ENCODE data around the gene ZNF629. TPM values are rescaled to one million over a fixed set of nuclear protein-coding genes. Genes with fewer than 3 reads are reported as not detected.

ZNF629 gene
- polyA plus RNA-seq, 1 of the 3 experiments (the other 2 are of a cell fraction), result 4.7 TPM

DNA sequence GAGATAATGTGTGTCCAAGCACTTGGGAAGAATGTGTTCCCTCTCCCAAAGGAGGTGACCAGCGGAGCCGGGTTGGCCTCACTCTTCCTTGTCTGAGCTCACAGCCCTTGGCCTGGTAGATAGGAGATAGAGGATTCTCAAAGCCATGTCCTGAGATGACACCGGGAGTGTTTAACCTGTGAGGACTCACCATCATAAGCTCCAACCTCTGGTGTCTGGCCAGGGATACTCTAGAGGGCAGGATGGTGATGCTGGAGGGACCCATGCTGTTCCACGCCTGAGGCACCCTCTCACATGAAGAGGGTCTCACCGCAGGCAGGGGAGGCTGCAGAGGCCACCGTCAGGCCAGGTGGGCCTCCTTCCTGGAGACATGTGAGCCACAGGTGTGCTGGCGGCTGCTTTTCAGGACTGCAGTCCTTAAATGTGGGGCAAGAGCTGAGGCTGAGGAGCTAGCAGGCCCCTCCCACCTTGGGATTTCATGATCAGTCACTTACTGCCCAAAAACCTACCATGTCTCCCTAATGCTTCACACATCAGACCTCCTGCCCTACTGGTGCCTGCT lies 6.6 kb upstream of the ZNF629 start:
- Histone ChIP-seq H3K27ac (ENCODE audit: low read depth in 2 of 2, low read length in 1 of 2) (no peak overlapping the region), H3K4me3 (ENCODE audit: low read depth in 2 of 2, low read length in 1 of 2) (no peak overlapping the region), H3K79me2 (ENCODE audit: insufficient read depth) (no peaks in the 10 kb centered on the region), H4K20me1 (ENCODE audit: insufficient read depth) (no peaks in the 10 kb centered on the region), H3K9me3 (no peaks in the 10 kb centered on the region), H3K4me2 (no peak overlapping the region), H3K9me2 (no peaks in the 10 kb centered on the region), H3F3A (replicated peaks; ENCODE audit: insufficient read depth) (no peaks in the 10 kb centered on the region), H3K4me1 (ENCODE audit: control insufficient read depth in 1 of 2, insufficient read depth in 2 of 2, low read depth in 1 of 2, low read length in 1 of 2) (no peaks in the 10 kb centered on the region), H2AFZ (ENCODE audit: low read depth) (no peak overlapping the region), H3K9ac (no peak overlapping the region), H3K27me3 (ENCODE audit: insufficient read depth) (no peaks in the 10 kb centered on the region), H3K36me3 (replicated peaks in 1 of 2; ENCODE audit: control insufficient read depth in 1 of 2, insufficient read depth in 2 of 2, low read length in 1 of 2) (no peaks in the 10 kb centered on the region)
- WGBS (ENCODE audit: low lambda C conversion rate), result 94% methylated on average over 3 of the region's 7 CpGs
- DNase-seq, result no peak
- CTCF ChIA-PET, result interaction anchor here (0.7 to 3.7 kb wide), 4 partner anchors 9 to 26 kb away, joined by 3 to 12 read pairs (median 6); no protein-coding TSS in a partner anchor
- TF ChIP-seq ELF1 (IDR thresholded peaks at IDR 0.05), result no peak
- POLR2A ChIA-PET, result interaction anchor here (1.6 to 1.8 kb wide), 2 partner anchors 10 to 12 kb away, joined by 4 to 7 read pairs; no protein-coding TSS in a partner anchor

DNA sequence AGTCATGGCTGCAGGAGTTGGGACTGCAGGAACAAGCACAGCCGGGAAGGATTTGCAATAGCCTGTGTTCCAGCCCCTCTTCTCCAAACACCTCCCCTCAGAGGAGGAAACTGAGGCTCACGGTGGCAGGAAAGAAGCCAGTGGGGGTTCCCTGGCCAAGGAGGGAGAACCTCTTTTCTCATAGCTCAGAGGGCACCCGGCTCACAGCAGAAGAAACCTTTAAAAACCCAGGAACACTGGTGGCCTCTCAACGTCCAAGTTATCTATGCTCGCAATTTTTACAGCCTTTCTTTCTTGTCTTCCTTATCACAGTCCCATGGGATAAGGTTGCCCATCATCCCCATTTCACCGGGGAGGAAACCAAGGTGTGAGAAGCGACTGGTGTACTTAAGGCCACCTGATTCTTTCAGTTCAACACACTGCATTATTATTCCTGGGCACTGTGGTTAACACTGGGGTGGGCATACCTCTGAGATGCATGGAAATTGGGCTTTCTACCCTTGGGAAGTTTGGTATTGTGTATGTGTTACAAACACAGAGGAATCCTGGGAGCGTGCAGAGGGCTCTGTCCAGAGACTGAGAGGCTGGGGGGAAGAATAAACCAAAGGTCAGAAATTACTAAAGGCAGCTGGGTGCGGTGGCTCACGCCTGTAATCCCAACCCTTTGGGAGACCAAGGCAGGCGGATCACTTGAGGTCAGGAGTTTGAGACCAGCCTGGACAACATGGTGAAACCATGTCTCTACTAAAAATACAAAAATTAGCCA lies 791 bp upstream of the ZNF629 start:
- H3F3A ChIP-seq (replicated peaks; ENCODE audit: insufficient read depth), result no peaks in the 10 kb centered on the region
- 75% methylated on average over 11 of the region's 11 CpGs for WGBS (ENCODE audit: low lambda C conversion rate)
- TF ChIP-seq TCF12 (IDR thresholded peaks at IDR 0.05), result no peak
- TF ChIP-seq RFX5 (IDR thresholded peaks at IDR 0.05; ENCODE audit: low read length), result no peak
- TF ChIP-seq, protein P1, sequence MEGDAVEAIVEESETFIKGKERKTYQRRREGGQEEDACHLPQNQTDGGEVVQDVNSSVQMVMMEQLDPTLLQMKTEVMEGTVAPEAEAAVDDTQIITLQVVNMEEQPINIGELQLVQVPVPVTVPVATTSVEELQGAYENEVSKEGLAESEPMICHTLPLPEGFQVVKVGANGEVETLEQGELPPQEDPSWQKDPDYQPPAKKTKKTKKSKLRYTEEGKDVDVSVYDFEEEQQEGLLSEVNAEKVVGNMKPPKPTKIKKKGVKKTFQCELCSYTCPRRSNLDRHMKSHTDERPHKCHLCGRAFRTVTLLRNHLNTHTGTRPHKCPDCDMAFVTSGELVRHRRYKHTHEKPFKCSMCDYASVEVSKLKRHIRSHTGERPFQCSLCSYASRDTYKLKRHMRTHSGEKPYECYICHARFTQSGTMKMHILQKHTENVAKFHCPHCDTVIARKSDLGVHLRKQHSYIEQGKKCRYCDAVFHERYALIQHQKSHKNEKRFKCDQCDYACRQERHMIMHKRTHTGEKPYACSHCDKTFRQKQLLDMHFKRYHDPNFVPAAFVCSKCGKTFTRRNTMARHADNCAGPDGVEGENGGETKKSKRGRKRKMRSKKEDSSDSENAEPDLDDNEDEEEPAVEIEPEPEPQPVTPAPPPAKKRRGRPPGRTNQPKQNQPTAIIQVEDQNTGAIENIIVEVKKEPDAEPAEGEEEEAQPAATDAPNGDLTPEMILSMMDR (IDR thresholded peaks at IDR 0.05), result no peak
- TF ChIP-seq TEAD4 (IDR thresholded peaks at IDR 0.05; ENCODE audit: borderline replicate concordance, insufficient read depth), result no peak
- no peak for TF ChIP-seq YY1 (IDR thresholded peaks at IDR 0.05; ENCODE audit: low read depth)
- TF ChIP-seq, protein P2, sequence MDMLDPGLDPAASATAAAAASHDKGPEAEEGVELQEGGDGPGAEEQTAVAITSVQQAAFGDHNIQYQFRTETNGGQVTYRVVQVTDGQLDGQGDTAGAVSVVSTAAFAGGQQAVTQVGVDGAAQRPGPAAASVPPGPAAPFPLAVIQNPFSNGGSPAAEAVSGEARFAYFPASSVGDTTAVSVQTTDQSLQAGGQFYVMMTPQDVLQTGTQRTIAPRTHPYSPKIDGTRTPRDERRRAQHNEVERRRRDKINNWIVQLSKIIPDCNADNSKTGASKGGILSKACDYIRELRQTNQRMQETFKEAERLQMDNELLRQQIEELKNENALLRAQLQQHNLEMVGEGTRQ (IDR thresholded peaks at IDR 0.05; ENCODE audit: borderline replicate concordance, low read depth, low read length), result no peak
- H3K36me3 ChIP-seq (replicated peaks in 1 of 2; ENCODE audit: control insufficient read depth in 1 of 2, insufficient read depth in 2 of 2, low read length in 1 of 2), result peaks cover 0 to 21% of the 10 kb centered on the region in 2 experiments
- H3K9me3 ChIP-seq, result no peaks in the 10 kb centered on the region
- H3K79me2 ChIP-seq (ENCODE audit: insufficient read depth), result peaks cover 44% of the 10 kb centered on the region
- peak overlapping the region; percentile 100 for H3K4me2 ChIP-seq
- ChIA-PET CTCF (interaction anchor here (1.0 to 2.0 kb wide), 3 partner anchors 18 to 57 kb away, joined by 3 to 19 read pairs (median 4); no protein-coding TSS in a partner anchor), POLR2A (interaction anchor here (0.6 to 4.1 kb wide), 7 partner anchors 13 to 89 kb away, joined by 3 to 128 read pairs (median 5); no protein-coding TSS in a partner anchor)
- no peak for DNase-seq
- peaks cover 6 to 17% of the 10 kb centered on the region in 2 experiments; a peak in 2 of 4 replicates for H3K4me1 ChIP-seq (ENCODE audit: control insufficient read depth in 1 of 2, insufficient read depth in 2 of 2, low read depth in 1 of 2, low read length in 1 of 2)
- H2AFZ ChIP-seq (ENCODE audit: low read depth), result peak overlapping the region; percentile 98
- H4K20me1 ChIP-seq (ENCODE audit: insufficient read depth), result no peaks in the 10 kb centered on the region
- peak overlapping the region; percentile 82 to 86 for H3K4me3 ChIP-seq (ENCODE audit: low read depth in 2 of 2, low read length in 1 of 2)
- H3K27me3 ChIP-seq (ENCODE audit: insufficient read depth), result no peaks in the 10 kb centered on the region
- H3K27ac ChIP-seq (ENCODE audit: low read depth in 2 of 2, low read length in 1 of 2), result peak overlapping the region; percentile 63 to 92
- H3K9me2 ChIP-seq, result no peaks in the 10 kb centered on the region
- H3K9ac ChIP-seq, result peak overlapping the region; percentile 96

Data from SK-N-SH (cell line).